GM18502 (cell line): ENCODE measurements around the gene FNDC5.
"Not testable (repeated sequence)": the region's sequence is repeated elsewhere in the genome, so short reads cannot be mapped to it uniquely, and the experiment has no call there.

ENCODE experiments used
- ATAC-seq: cut with Tn5 transposase; IDR thresholded peaks from one replicate; pipeline ENCODE4 v1.9.1; 2021; ENCODE audit warnings: mild to moderate bottlenecking; ENCODE audit not compliant: unreplicated experiment, poor library complexity

FNDC5 gene

DNA sequence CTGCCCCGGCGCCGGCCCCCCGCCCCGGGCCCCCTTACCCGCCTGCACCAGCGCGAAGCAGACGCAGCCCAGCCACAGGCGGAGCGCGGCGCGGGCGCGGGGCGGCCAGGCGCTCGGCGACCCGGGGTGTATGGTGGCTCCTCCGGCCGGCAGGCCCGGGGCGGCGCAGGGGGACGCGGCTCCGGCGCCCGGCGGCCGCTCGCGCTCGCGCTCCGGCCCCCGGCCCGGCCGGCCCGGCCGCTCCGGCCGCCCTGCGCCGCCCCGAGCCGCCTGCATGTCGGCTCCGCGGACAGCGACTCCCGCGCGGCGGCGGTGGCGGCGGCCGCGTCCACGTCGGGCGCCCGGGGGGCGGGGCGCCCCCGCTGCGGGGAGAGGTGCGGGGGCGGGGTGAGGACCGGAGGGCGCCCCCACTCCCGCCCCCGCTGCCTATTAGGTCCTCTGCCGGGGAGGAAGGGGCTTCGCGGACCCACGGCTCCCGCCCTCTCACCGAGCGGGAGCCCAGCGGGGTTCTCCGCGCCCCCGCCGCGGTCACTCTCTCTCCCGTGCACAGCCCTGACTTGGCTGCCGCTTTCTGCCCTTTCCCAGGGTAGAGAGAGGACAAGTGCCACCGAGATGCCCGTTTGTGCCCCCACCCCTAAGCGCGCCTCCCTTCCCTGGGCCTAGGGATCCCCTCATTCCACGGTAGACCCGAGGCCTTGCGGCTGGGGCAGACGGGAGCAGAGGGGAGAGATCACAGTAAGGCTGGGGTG lies at the start of gene FNDC5:
TSS of gene FNDC5 (minus strand) at position 298 of the 749 bp plus-strand sequence.
- no peak for ATAC-seq

DNA sequence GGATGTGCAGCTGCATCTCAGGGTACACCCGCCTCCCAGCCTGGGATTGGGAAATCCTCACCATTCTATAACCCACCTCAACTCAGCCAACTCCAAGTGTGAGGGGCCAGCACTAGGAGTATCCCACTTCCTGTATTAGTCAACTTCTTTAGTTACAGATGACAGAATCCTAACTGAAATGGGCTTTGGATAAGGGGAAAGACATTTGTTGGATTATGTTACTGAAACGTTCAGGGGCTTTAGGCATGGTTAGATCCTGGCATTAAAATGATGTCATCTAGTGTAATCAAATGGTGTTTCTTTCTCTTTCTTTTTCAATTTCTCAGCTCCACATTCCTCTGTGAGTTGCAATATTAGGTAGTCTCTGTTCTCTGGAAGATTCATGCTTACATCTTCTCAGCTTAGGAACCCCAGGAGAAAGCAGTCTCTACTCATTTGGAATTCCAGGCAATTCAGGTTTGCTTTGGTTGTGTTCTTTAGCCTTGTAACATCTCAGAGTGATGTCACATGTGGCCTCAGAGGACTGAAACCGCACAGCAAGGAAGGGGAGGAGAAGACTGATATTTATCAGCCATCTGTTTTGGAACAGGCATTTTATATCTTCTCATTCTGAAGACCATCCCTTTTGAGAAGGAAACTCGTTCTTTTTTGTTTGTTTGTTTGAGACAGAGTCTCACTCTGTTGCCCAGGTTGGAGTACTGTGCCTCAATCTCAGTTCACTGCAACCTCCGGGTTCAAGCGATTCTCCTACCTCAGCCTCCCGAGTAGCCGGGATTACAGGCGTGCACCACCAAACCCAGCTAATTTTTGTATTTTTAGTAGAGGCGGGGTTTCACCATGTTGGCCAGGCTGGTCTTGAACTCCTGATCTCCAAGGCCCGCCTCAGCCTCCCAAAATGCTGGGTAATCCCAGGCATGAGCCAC lies 49.4 kb upstream of the FNDC5 start:
- ATAC-seq, result no peak

DNA sequence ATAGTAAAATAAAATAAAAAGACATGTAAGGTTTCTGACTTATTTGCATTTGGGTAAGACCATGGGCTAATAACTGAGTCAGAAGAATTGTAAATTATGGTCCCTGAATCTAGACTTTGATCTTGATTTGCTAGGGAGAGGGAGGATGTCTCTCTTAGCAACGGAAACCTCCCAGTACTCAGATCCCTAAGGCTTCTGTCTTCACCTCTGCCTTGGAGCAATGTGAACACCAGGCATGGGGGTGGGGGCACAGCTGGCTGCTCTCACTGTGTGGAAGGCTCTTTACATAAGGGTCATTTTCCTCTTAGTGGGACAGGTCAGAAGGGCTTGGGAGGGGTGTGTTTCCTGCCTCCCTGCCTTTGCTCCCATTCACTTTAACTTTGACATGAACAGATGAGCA lies 47.5 kb upstream of the FNDC5 start:
- ATAC-seq, result no peak

DNA sequence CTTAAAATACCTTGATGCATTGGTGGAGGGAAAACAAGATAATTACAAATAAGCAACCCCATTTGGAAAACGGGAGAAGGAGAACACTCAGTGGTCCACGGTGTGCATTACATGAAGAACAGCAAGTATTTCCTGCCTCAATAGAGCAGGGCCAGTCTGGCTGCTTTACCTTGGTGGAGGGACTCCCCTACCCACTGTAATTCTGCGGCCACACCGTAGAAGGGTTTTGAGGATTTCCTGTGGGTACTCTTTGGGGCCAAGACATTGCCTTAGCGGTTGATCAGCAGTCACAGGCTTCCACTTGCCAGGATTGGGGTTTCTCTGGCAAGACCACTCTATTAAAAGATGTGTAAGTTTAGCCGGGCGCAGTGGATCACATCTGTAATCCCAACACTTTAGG lies 46.8 kb upstream of the FNDC5 start:
- no peak for ATAC-seq

DNA sequence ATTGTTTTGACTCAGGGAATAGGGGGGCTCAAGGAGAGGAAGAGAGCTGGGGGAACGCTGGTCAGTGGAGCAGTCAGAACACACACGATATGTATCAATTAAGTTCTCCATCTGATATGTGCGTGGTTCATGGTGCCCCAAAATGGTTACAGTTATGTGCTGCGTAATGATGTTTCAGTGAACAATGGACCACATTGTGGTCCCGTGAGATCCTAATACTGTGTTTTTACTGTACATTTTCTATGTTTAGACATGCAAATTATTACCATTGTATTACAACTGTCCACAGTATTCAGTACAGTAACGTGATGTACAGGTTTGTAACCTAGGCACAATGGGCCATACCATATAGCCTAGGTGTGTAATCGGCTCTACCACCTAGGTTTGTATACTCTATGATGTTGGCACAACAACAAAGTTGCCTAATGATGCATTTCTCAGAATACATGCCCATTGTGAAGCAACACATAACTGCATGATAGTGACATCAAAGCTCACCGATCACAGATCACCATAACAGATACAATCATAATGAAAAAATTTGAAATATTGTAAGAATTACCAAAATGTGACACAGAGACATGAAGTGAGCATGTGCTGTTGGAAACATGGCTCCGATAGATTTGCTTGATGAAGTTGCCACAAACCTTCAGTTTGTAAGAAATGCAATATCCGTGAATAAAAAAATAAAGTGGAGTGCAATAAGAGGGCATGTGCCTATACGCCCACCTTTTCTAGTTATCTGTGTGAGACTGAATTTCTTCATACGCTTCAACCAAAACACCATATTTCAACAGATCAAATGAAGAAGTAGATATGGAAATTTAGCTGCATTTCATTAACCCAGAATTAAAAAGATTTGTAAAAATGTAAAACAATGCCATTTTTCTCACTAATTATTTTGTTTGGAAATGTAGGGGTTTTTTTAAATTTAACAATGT lies 45.3 kb upstream of the FNDC5 start:
- no peak for ATAC-seq

DNA sequence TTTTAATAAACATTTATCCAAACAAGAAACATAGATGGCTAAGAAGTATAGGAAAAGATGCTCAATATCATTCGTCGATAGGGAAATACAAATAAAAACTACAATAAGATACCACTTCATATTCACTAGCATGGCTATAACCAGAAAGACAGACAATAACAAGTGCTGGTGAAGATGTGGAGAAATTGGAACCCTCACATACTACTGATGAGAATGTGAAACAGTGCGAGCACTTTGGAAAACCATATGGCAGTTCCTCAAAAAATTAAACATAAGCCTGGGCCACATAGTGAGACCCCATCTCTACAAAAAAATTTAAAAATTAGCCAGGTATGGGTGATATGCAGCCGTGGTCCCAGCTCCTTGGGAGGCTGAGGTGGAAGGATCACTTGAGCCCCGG lies 39.6 kb upstream of the FNDC5 start:
- no peak for ATAC-seq

DNA sequence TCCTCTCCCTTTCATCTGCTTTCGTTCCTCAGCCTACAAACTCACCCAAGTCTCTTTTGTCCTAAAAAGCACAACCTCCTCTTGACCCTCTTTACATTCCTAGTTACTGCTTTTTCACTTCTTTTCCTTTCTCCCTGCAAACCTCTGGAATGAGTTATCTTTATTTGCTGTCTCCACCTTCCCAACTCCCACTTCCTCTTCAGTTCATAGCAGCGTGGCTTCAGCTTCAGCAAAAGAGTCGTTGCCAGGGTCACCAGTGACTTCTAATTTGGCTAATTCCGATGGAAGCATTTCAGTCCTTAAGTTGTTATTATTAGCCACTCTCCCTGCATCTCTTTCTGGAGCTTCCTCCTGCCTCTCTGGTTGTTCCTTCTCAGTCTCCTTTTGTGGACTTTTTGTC lies 36.7 kb upstream of the FNDC5 start:
- no peak for ATAC-seq

DNA sequence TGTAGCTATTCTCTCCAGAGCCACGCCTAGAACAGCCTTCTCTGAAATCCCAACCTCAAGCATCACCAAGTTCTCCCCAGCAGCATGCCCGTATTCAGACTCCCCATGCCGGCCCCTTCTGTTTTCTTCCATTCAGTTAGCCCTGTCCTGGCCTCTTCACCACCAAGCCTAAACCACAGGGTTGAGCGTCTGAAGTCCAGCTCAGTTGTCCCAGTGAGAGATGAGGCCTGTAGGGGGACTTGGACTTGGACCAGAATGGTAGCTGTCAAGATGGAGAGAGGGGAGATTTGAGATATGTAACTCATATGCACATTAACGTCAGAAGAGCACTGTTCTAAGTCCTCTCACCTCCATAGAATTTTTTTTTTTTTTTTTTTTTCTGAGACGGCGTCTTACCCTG lies 35.9 kb upstream of the FNDC5 start:
- ATAC-seq, result no peak

DNA sequence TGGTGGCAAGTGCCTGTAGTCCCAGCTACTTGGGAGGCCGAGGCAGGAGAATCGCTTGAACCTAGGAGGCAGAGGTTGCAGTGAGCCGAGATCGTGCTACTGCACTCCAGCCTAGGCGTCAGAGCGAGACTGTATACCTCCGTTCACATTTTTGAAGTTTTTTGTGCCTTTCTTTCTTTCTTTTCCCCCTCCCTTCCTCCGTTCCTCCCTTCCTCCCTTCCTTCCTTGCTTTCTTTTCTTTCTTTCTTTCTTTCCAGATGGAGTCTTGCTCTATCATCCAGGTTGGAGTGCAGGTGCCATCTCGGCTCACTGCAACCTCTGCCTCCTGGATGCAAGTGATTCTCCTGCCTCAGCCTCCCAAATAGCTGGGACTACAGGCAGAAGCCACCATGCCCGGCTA lies 34.9 kb upstream of the FNDC5 start:
- not testable (repeated sequence) for ATAC-seq

DNA sequence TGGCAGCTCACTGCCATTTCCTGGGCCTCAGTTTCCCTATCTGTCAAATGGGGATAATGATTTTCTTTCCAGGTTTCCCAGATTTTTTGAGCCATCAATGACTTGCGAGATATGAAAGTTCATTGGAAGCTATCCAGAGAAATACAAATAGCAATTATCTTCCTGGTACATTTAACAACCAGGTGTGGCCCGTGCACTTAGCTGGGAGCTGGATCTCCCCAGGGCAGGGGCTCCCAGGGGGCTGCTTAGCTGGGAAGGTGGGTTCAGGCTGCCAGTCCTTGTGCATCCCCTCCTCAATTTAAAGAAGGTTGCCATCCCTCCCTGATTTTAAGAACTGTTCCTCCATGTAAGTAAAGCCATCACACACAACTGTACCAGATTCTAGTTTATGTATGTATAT lies 34.1 kb upstream of the FNDC5 start:
- no peak for ATAC-seq

DNA sequence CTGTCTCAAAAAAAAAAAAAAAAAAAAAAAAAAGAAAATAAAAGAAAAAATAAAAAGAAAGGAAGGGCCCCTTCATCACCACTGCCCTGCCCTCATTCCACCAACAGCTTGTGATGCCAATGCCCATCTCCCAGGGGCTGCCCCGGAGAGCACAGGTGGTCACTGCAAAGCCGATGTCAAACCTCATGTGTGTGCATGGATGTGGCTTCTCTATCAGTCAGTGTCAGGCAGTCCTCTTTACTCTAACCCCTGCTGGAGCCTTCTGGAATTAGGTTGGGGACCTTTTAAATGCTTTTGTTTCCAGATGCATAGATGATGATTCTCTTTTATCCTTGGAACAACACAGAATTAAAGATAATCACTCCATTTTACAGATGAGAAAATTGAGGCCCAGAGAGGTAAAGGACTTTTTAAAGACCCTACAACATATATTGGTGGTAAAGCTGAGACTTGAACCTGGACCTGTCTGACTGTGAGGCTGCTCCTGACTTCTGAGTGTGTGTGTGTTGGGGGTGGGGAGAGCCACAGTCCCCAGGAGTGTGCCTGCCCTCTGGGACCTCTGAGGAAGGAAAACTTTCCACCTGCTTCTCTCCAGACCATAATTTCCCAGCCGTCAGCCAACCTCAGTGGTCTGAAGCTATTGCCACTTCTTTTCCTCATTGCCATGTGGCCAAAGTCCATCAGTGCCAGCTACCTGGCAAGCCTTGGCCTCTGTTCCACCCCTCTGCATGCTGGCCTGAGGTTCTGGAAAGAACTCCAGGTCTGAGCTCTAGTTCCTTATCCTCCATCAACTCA lies 33.5 kb upstream of the FNDC5 start:
- ATAC-seq, result no peak

DNA sequence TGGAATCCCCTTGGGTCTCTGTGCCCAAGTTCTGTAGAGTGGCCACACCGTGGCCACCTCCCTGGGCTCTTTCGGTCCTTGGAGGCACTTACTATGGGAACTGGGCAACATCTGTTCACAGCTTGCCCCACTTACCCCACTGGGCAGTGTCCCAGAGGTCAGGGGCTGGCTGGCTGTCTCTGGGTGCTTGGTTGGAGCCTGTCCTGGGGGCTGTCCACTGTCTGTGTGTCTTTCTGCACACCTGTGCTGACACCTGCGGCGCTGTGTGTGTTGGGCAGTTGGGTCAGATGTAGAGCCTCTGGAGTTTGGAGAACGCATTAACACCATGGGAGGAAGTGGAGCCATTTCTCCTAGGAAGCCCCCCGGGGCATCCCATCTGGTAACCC lies 31.8 kb upstream of the FNDC5 start:
- no peak for ATAC-seq

DNA sequence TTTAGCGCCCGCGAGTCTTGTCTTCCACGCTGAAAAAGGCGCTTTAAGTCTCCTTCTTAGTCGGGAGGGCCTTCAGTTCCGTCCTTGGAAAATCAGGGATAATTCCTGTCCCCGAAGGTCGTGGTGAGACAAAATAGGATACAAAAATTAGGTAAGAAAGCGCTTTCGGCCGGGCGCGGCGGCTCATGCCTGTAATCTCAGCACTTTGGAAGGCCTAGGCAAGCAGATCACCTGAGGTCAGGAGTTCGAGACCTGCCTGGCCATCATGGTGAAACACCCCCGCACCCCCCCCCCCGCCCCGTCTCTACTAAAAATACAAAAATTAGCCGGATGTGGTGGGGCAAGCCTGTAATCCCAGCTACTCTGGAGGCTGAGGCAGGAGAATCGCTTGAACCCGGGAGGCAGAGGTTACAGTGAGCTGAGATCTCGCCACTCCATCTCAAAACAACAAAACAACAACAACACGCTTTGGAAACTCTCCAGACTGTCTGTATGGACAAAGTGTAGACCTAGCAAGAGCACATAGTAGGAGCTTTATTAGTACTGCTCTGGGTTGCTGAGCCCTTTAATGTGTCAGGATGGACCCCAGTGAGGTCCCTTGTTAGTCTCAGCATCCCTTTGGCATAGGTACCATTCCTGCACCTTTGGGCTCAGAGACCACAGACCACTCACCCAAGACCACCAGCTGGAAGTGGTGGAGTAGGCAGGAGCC lies 31.3 kb upstream of the FNDC5 start:
- ATAC-seq, result no peak

DNA sequence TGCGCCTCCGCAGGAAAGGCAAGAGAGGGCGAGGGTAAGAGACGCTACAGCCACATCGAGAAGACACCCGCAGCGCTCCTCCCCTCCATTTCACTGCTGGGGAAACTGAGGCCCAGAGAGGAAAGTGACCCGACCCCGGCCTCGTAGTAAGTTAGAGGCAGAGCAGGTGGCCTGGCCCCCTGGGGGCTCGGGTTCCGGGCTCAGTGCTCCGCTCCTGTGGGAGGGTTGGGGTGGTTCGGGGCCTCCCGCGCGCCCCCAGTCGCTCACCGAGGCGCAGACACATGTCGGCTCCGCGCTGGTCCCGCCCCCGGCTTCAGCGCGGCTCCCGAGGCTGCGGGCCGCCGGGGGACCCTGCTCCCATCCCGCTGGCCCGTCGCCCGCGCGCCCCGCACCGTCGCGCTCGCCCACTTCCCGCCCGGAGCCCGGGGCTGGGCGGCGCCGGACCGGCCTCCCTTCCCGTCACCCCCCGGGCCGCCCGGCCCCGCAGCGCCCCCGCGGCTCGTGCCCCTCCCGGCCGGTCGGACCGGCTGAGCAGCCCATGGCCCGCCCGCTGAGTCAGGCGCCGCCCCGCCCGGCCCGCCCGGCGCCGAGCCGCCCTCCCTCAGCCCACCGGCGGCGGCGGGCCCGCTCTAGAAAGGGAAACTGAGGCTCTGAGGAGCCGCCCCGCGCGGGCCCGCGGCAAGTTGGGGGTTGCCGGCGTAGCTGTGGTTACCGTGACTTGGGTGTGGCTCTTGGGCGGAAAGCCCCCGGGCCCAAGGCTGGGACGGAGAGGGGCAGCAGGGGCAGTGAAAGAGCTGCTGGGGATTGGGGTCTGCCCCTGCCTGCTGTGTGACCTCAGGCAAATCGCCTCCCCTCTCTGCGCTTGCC lies 30.5 kb upstream of the FNDC5 start, which contains the start of gene TMEM54:
TSS of gene TMEM54 (minus strand) at position 434 of the 867 bp plus-strand sequence. CDS start at position 283, 151 bp downstream.
- no peak for ATAC-seq

DNA sequence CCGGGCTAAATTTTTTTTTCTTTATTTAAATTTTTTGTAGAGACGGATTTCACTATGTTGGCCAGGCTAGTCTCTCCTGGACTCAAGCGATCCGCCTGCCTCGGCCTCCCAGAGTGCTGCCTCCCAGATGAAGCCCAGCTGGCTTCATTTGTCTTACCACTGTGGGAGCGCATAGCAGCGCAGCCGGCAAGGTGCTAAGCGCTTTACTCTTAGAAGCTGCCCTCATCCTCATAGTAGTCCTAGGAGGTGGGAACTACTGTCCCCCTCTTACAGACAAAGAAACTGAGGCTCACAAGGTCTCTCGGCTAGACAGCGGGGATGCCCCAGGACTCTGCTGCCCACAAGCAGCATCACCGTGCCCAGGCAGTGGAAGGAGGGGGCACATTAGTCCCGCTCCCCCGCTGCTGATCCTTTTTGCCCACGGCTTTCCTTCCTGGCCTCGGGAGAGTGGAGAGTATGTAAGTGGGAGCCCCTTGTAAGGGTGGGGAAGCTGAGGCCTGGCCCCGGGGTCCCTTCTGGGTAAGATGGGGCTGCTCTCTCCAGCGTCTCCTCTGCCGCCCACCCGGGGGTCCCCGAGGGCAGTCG lies 29.8 kb upstream of the FNDC5 start:
- no peak for ATAC-seq

DNA sequence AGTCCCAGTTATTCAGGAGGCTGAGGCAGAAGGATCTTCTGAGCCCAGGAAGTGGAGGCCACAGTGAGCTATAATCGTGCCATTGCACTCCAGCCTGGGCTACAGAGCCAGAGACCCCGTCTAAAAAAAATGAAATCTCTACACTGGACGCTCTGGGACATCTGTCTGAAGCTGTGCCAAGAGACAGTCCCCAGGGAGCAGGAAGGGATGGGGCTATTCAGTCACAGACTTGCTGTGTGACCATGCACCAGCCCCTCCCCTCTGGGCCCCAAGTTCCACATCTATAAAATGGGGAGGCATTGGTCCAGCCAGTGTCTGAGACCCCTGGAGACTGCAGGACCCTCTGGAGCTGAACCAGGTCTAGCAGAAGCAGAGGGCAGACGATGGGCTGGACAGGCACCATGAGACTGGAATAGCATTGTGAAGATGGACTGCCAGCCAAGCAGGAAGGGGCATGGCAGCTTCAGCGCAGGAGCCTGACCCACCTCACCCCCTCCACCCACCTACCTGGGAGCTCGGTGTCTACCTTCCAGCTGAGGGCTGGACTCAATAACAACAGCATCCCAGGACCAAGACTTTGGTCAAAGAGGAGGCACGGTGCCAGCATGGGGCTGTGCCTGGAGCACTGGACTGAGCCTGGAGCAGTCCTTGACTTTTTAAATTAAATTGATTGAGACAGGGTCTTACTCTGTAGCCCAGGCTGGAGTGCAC lies 29.0 kb upstream of the FNDC5 start:
- ATAC-seq, result no peak

DNA sequence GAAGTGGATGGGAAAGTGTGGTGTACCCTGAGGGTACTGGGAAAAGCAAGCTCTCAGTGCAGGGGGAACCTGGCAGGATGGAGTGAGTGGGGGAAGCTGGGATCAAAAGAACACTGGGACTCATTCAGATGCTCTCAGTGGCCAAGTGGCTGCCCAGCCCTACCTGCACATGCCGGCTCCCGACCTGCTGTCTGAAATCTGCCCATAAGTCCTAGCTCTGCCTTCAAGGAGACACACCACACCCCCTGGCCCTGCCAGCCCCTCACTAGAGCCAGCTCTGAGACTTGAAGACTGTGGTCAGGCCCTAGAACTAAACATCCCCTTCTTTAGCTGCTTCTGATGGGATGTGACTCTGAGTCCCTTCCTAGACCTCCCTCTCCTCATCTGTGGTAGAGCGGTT lies 28.2 kb upstream of the FNDC5 start:
- ATAC-seq, result no peak
